Stimulated activated CD4-positive, alpha-beta T cell treated with anti-CD3 and anti-CD28 coated beads, Interleukin-4, amount 100 ng/mL, for 24 hours (primary cell): ENCODE measurements around the gene DENND1A.

Experiments
- DNase-seq: peaks from one replicate; pipeline ENCODE4 v3.0.0-alpha.2; 2020

Gene DENND1A

GRCh38 chr9:123605286-123605685 is 324.6 kb downstream of the DENND1A start:
- DNase-seq, result no peak

- no peak for DNase-seq
These were observed 325.1 kb downstream of the DENND1A start for GRCh38 chr9:123604861-123605260.

DNA sequence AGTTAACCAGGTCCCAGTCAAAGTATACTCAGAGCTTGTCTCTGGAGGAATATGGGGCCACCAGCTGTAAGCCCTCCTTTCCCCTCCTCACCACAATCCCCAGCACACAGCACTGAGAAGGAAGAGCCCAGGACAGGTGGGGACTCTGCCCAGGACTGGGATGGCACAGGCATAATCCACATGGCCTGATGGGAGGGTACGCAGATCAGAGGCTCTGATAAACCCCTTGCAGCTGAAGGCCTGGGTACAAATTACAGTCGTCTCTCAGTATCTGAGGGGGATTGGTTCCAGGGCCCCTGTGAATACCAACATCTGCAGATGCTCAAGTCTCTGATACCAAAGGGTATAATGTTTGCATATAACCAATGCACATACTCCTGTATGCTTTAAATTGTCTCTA is 328.1 kb downstream of the DENND1A start:
- DNase-seq, result no peak

DNA sequence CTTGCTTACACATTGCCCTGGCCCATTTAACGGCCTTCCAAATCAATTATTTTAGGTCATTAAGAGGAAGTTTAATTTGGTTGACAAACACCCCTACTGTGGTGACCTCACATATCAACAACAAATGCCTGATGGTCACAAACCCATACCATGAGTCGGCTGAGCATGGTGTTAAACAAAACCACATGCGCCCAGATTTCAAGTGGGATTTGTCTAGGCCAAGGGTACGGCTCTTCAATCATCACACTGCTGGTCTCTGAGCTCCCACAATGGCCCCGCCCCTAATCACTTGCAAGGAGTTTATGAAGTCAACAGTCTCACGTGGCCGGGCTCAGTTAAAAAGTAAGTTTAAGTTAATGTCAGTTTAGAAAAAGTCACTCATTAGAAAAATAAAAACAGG is 330.1 kb downstream of the DENND1A start:
- DNase-seq, result no peak

DNA sequence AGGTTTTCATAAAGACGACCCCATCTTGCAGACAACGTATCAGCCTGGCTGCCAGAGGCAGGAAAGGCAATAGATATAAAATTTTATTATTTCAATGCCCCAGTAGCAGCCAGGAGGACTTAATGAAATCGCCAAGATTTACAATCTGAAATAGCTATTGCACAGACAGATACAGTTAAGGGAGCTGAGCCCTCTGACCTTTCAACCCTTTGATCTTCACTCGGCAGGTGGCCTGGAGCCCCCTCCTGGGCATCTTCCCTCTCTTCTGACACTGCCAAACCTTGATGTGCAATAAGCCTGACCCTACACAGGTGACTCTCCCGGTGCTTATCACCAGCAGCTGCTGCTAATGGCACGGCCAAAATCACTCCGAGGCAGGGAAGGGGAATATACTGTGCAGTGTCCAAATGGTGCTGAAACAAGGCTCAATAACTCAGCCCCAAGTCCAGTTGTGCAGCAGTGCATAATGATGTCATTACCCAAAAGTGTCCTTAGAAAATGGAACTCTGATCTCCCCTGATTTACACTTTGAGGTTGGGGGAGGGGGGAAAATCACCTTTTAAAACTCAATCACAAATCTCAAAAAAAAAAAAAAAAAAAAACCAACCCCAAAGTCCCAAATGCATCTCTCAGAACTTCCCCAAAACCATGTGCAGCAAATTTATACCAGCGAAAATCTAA is 331.9 kb downstream of the DENND1A start:
- DNase-seq, result no peak

DNA sequence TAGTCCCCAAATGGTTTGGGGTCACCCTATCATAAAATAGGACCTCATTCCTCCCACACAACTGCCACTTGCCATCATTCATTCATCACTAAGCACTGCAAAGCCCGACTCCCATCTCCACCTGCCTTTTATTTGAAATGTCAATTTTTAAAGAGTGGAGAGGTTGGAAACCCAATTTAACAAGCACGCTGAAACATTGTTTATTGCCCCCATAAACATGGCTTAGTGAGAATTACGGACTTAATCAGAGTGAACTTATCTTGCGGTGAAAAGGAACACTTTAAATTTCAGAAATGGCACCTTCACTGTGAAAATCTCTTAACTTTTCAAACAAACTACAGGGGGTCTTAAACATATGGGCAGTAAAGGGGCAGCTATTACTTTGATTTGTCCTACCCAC is 332.9 kb downstream of the DENND1A start:
- no peak for DNase-seq

DNA sequence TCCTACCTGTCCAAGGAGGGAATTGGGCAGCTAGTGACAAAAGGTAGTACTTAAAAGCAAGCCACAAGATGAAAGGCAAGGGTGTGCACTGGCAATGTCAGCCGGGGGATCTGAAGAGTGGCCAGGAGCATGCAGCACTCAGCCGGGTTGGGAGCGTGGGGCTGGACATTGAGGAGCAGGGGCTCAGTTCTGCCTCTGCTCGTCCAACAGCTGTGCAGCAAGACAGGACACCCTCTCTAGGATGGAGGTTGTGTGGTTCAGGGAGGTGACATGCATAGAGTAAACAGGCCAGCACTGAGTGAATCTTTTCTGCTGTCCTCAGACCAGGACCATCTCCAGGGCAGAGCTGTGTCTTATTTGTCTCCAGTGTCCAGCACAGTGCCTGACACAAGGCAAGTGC is 338.6 kb downstream of the DENND1A start:
- no peak for DNase-seq

DNA sequence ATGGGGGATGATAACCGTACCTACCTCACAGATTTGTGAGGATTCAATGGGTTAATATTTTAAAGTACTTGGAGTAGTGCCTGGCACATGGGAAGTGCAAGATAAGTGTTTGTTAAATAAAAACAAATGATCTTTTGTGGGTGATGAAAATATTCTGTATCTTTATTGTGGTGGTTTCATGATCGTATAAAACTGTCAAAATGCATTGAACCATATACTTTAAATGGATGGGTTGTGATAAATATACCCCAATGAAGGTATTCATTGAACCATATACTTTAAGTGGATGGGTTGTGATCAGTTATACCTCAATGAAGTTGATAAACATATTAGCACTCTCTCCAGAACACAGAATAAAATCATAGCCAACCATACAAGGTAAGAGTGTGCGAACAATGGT is 339.4 kb downstream of the DENND1A start:
- no peak for DNase-seq

DNA sequence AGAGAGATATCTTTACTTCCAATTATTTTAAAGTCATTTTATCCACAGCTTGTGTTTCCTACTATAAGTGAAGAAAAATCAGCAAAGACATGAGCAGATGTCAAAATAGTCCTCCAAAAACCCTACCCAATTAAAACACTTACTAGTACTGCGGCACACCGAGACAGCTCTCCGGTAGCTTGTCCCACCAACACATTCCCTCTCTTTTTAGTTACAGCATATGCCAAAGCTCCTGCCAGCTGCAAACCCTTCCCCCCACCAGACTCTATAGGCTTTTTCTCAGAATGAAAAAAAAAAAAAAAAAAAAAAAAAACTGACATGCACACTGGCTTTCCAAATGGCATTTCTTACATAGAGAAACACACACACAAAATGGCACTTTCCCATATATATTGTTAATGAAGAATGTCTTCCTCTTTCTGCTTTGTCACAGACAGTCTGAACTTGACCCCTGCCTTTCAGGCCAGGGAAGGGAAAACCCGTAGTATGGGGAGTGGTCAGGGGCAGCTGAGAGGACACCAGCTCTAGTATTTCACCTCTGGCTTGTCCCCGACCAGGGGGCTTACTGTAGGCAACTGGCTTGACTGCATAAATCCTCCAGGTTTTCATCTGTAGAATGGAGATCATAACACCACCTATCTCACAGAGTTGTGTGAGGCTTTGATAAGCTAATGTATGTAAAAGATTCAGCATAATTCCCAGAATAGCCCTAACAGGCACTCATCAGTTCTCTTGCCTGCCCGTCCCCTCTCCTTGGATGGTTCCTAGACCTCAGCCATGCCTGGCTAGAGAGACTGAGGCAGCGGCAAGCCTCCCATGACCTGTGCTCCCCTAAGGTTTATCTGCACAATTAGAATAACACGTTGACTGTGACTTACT is 340.3 kb downstream of the DENND1A start:
- DNase-seq, result no peak

DNA sequence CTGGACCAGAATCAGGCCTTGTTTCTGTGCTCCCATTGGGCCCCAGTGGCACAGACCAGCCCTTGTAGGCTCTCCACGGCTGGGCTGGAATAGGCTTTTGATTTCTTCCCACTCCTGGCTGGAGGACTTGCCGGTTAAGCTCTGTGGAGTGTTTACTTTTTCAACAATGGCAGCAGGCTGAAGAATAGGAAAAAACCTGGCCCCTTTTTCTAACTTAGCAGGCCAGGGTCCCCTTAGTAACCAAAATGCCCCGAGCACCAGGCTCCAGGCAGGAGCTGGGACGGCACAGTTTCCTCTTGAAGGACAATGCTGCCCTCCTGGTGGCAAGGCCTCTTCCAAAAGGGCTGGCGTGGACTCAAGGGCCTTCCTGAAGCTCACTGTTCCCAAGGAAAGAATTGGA is 343.7 kb downstream of the DENND1A start:
- DNase-seq, result no peak

DNA sequence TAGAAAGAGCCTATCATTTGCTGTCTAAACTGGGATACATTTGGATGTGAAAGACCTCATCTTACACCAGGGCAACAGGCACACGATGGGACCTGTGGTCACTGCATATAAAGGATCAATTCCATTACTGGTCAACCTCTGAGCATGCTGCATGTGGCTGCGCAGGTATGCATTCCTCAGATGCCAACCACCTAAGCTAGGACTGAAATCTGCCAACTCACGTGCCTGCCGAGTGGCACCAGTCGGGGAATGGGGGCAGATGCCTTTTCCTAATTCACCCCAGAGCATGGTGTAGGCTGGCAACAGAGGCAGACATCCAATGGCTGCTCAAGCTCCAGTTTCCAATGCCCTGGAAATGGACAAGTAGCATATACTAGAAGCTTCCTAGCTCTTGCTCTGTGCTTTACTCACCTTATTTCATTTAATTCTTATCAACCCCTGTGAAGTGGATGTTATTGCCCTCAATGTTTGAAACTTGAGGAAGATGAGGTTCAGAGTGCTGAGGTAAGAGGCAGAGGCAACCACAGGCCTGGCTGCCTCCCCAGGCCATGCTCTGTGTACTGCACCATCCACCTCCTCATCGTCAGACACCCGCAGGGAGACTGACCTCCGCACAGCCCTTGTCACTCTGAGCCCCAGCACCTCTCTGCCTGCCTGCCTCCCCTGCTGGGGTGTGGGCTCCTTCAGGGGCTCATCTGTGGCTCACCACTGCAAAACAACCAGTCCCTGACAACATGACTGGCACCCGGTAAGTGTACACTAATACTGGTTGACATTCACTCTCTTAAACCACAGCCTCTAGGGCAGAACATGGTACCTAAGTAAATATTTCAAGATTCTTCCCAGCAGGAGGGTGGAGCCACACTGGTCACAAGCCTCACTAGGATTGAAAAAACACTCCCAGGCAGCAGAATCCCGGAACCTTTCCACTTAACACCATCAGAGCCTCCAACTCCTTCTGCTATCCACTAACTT is 345.4 kb downstream of the DENND1A start:
- DNase-seq, result no peak

- no peak for DNase-seq
These were observed 346.3 kb downstream of the DENND1A start for GRCh38 chr9:123583646-123584045.

DNA sequence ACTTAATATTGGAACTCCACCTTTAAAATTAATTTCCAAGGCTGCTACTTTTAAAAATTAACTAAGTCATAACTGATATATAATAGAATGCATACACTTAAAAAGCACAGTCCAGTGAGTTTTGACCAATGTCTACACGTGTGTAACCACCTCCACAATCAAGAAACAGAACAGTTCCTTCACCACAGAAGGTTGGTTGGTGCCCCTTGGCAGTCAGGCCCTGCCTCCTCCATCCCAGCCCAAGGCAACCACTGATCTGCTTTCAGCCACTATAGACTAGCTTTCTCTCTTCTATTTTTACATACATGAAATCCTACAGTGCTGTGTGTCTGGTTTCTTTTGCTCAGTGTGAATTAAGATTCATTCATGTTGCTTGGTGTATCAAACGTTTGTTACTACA is 358.7 kb downstream of the DENND1A start:
- DNase-seq, result no peak

DNA sequence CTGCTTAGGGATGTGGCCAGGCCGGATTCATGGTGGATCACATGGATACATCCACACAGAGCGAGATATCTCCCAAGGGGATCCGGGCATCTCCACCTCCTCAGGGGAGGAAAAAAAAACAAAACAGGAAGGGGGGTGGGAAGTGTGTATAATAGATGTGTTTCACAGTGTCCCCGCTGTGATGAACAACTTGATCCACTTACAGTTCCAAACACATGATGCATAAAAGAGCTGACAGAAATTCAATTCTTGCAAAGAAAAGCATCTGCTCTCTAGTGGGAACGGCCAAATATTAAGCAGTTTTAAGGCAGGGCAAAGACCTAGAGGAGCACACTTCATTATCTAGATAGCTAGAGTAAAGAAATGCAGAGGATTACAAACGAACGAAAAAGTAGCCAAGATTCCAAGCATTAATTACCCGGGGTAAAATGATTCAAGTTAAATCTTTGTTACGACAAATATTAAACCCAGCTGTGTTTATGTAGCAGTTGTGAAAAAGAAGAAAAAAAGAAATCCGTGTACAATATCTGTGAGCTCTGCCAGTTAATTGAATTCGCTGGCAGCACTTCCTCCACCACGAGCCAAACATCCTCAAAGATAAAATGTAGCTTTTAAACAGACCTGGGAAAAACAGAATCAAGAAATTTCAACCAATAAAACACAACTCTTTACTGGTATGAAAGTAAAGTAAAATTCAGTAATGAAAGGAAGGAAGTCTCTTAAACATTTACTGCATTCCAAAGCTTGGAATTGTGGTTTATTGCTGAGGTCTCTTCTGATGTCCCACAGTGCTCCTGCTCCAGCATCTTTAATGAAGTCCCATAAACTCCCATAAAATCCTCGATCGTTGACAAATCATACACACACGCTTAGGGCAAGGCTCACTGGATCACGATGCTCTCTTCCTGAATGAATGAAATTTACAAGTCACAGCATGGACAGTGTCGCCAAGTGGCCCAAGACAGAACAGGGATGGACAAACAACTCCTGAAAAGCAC is 360.9 kb downstream of the DENND1A start:
- no peak for DNase-seq

DNA sequence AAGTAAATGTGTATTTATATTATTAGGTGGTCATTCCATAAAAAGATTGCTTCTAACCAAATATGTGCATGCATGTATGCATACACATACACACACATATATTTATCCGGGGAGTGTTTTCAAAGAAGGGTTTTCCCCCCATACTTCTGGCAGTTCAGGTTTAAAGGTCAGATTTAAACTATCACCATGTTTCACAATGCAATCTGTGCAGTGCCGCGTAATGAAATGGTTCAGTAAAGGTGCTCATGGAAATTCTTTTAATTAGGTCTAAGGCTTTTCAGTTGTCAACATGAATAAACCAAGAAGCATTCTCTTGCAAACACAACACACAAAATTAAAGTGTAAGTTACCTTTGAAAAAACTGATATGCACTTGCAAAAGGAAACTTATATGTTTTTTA is 362.9 kb downstream of the DENND1A start:
- DNase-seq, result no peak

GRCh38 chr9:123564652-123565051 is 365.3 kb downstream of the DENND1A start:
- no peak for DNase-seq

GRCh38 chr9:123562844-123563346 is 367.0 kb downstream of the DENND1A start:
- no peak for DNase-seq

DNA sequence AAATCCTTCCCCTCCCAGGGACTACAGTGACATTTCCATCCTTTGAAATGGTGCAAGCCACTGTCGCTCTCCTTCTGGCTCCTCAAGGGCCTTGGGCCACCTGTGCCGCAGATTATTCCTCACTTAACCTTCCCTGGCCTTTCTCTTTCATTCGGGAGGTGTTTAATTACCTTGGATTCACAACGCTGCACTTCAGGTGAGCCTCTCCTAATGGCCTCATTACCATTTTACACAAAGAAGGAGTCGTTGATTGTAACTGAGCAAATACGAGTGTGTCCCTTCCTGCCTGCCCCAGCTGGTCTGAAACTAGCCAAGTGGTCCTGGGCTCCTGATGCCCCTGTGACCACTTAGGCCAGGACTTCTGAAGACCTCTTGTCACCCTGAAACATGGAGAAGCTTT is 368.9 kb downstream of the DENND1A start:
- DNase-seq, result no peak

- DNase-seq, result no peak
These were observed 373.2 kb downstream of the DENND1A start for GRCh38 chr9:123556464-123557435.

- DNase-seq, result no peak
These were observed 374.3 kb downstream of the DENND1A start for GRCh38 chr9:123555646-123556045.
